ENCODE measurements around the gene ZNF467.

The ZNF467 gene

GRCh38 chr7:149751043-149751775, 22.2 kb downstream of the ZNF467 start:
- H3K4me3 ChIP-seq (replicated peaks; ENCODE audit: insufficient read depth, low read length), result no peak overlapping the region
- no peak for DNase-seq (ENCODE audit: low read depth in 1 of 2, low spot score in 1 of 2)
- TF ChIP-seq CTCF (IDR thresholded peaks at IDR 0.05; ENCODE audit: insufficient read depth, low read length) (no peak), REST (IDR thresholded peaks at IDR 0.05; ENCODE audit: insufficient replicate concordance, low read depth) (no peak), SPI1 (IDR thresholded peaks at IDR 0.05; ENCODE audit: borderline replicate concordance, low read depth) (no peak), POLR2AphosphoS5 (IDR thresholded peaks at IDR 0.05; ENCODE audit: low read depth) (no peak), GABPA (IDR thresholded peaks at IDR 0.05; ENCODE audit: low read depth) (no peak)
- no peak overlapping the region for H3K27ac ChIP-seq (replicated peaks)
- H3K27me3 ChIP-seq (ENCODE audit: insufficient read depth, poor library complexity, severe bottlenecking), result no peaks in the 10 kb centered on the region

GRCh38 chr7:149750122-149750845, 23.1 kb downstream of the ZNF467 start:
- TF ChIP-seq POLR2AphosphoS5 (IDR thresholded peaks at IDR 0.05; ENCODE audit: low read depth) (no peak), SPI1 (IDR thresholded peaks at IDR 0.05; ENCODE audit: borderline replicate concordance, low read depth) (no peak), CTCF (IDR thresholded peaks at IDR 0.05; ENCODE audit: insufficient read depth, low read length) (no peak), GABPA (IDR thresholded peaks at IDR 0.05; ENCODE audit: low read depth) (no peak), REST (IDR thresholded peaks at IDR 0.05; ENCODE audit: insufficient replicate concordance, low read depth) (no peak)
- no peak for DNase-seq (ENCODE audit: low read depth in 1 of 2, low spot score in 1 of 2)

GRCh38 chr7:149748076-149748874, 25.1 kb downstream of the ZNF467 start:
- Histone ChIP-seq H3K27me3 (ENCODE audit: insufficient read depth, poor library complexity, severe bottlenecking) (no peaks in the 10 kb centered on the region), H3K4me3 (replicated peaks; ENCODE audit: insufficient read depth, low read length) (no peak overlapping the region), H3K27ac (replicated peaks) (no peak overlapping the region)
- no peak for DNase-seq (ENCODE audit: low read depth in 1 of 2, low spot score in 1 of 2)
- TF ChIP-seq POLR2AphosphoS5 (IDR thresholded peaks at IDR 0.05; ENCODE audit: low read depth) (no peak), SPI1 (IDR thresholded peaks at IDR 0.05; ENCODE audit: borderline replicate concordance, low read depth) (no peak), CTCF (IDR thresholded peaks at IDR 0.05; ENCODE audit: insufficient read depth, low read length) (no peak), GABPA (IDR thresholded peaks at IDR 0.05; ENCODE audit: low read depth) (no peak), REST (IDR thresholded peaks at IDR 0.05; ENCODE audit: insufficient replicate concordance, low read depth) (no peak)

More at GRCh38 chr7:149750122-149750845, 23.1 kb downstream of the ZNF467 start:
- no peak overlapping the region for H3K4me3 ChIP-seq (replicated peaks; ENCODE audit: insufficient read depth, low read length)
- no peak overlapping the region for H3K27ac ChIP-seq (replicated peaks)
- H3K27me3 ChIP-seq (ENCODE audit: insufficient read depth, poor library complexity, severe bottlenecking), result no peaks in the 10 kb centered on the region
